GM23338 (cell line): Measurements from ENCODE around the gene MDH1. TPM values are rescaled to one million over a fixed set of nuclear protein-coding genes. Genes with fewer than 3 reads are reported as not detected.

Source experiments
- ATAC-seq: fragments of 200-7000 bp; cut with Tn5 transposase; 3 replicates; pipeline ENCODE4 v1.9.1; 2020
- DNase-seq: peaks from one replicate; pipeline ENCODE4 v3.0.0-alpha.2; 2015; ENCODE audit warnings: low spot score
- H2AFZ ChIP-seq: fragments of 200-600 bp; sonication (generic); 2 replicates; pipeline ENCODE4 v1.8.0; 2016; ENCODE audit warnings: antibody characterized with exemption, mild to moderate bottlenecking, moderate library complexity
- H3F3A ChIP-seq: fragments of 200-600 bp; sonication (generic); replicated peaks from 2 replicates; pipeline ENCODE4 v1.8.0; 2017; ENCODE audit warnings: antibody characterized with exemption, mixed run types, low read depth
- H3K27ac ChIP-seq: fragments of 200-600 bp; sonication (generic); 2 replicates; pipeline ENCODE4 v1.6.1; 2016; ENCODE audit warnings: low read depth
- H3K27me3 ChIP-seq: fragments of 200-600 bp; sonication (generic); 2 replicates; pipeline ENCODE4 v1.8.0; 2016; ENCODE audit warnings: mild to moderate bottlenecking, mixed run types, moderate library complexity; ENCODE audit not compliant: insufficient read depth
- H3K36me3 ChIP-seq: fragments of 200-600 bp; sonication (generic); 2 replicates; pipeline ENCODE4 v1.8.0; 2016; ENCODE audit warnings: mild to moderate bottlenecking; ENCODE audit not compliant: insufficient read depth
- H3K4me1 ChIP-seq: fragments of 200-600 bp; sonication (generic); 2 replicates; pipeline ENCODE4 v1.8.0; 2016; ENCODE audit warnings: mild to moderate bottlenecking, moderate library complexity; ENCODE audit not compliant: insufficient read depth
- H3K4me2 ChIP-seq: fragments of 200-600 bp; sonication (generic); 2 replicates; pipeline ENCODE4 v1.7.1; 2017; ENCODE audit warnings: mixed run types
- H3K4me3 ChIP-seq: fragments of 200-600 bp; sonication (generic); 2 replicates; pipeline ENCODE4 v1.6.1; 2016; ENCODE audit warnings: mixed run types
- H3K79me2 ChIP-seq: fragments of 200-600 bp; sonication (generic); replicated peaks from 2 replicates; pipeline ENCODE4 v1.8.0; 2017; ENCODE audit warnings: mild to moderate bottlenecking; ENCODE audit not compliant: insufficient read depth
- H3K9me2 ChIP-seq: fragments of 200-600 bp; sonication (generic); 2 replicates; pipeline ENCODE4 v1.8.0; 2017; ENCODE audit not compliant: insufficient read depth
- H4K20me1 ChIP-seq: fragments of 200-600 bp; sonication (generic); replicated peaks from 2 replicates; pipeline ENCODE4 v1.8.0; 2017; ENCODE audit warnings: mild to moderate bottlenecking; ENCODE audit not compliant: insufficient read depth
- H3K27ac Mint-ChIP-seq: 2 replicates; pipeline ENCODE4 v1.8.0; 2020; ENCODE audit warnings: inconsistent platforms, mild to moderate bottlenecking, moderate library complexity, mixed read lengths
- H3K27me3 Mint-ChIP-seq: 3 replicates; pipeline ENCODE4 v1.8.0; 2022; ENCODE audit warnings: low read depth, mild to moderate bottlenecking, moderate library complexity, mixed read lengths, inconsistent platforms; ENCODE audit not compliant: insufficient read depth, poor library complexity
- H3K36me3 Mint-ChIP-seq: 3 replicates; pipeline ENCODE4 v1.8.0; 2021; ENCODE audit warnings: low read depth, mild to moderate bottlenecking, inconsistent platforms, moderate library complexity, mixed read lengths
- H3K4me1 Mint-ChIP-seq: 3 replicates; pipeline ENCODE4 v1.8.0; 2020; ENCODE audit warnings: mild to moderate bottlenecking, inconsistent platforms, mixed read lengths
- H3K4me3 Mint-ChIP-seq: 3 replicates; pipeline ENCODE4 v1.8.0; 2021; ENCODE audit warnings: moderate library complexity, mild to moderate bottlenecking, inconsistent platforms, mixed read lengths
- H3K9me3 Mint-ChIP-seq: 3 replicates; pipeline ENCODE4 v1.8.0; 2020; ENCODE audit warnings: moderate library complexity, mild to moderate bottlenecking, inconsistent platforms, mixed read lengths
- EZH2 ChIP-seq: fragments of 200-600 bp; sonication (generic); IDR thresholded peaks from one replicate; pipeline ENCODE4 v1.8.0; 2017; ENCODE audit warnings: antibody characterized with exemption, mild to moderate bottlenecking, low read depth; ENCODE audit not compliant: unreplicated experiment
- EZH2phosphoT487 ChIP-seq: fragments of 200-600 bp; sonication (generic); IDR thresholded peaks from one replicate; pipeline ENCODE4 v1.8.1; 2018; ENCODE audit warnings: antibody characterized with exemption; ENCODE audit not compliant: unreplicated experiment
- JUNB ChIP-seq: IDR thresholded peaks from one replicate; pipeline ENCODE4 v1.6.1; 2016; ENCODE audit warnings: antibody characterized with exemption; ENCODE audit not compliant: unreplicated experiment
- NANOG ChIP-seq: IDR thresholded peaks from 2 replicates; pipeline ENCODE4 v1.6.1; 2016; ENCODE audit warnings: antibody characterized with exemption, borderline replicate concordance
- POLR2AphosphoS5 ChIP-seq: IDR thresholded peaks from 2 replicates; pipeline ENCODE4 v1.6.1; 2016; ENCODE audit warnings: antibody characterized with exemption, low read depth
- STAT1 ChIP-seq: IDR thresholded peaks from one replicate; pipeline ENCODE4 v1.6.1; 2016; ENCODE audit warnings: antibody characterized with exemption; ENCODE audit not compliant: unreplicated experiment
- ZNF114 ChIP-seq: fragments of 250-450 bp; sonication (Bioruptor Pico); IDR thresholded peaks from 2 replicates; pipeline ENCODE4 v1.5.0; 2020; ENCODE audit warnings: mild to moderate bottlenecking, moderate library complexity
- ZNF331 ChIP-seq: fragments of 250-450 bp; sonication (Bioruptor Pico); IDR thresholded peaks from 2 replicates; pipeline ENCODE4 v1.5.0; 2020; ENCODE audit warnings: low read depth, mild to moderate bottlenecking, moderate library complexity
- polyA plus RNA-seq: library from polyadenylated mRNA; unstranded; fragments of >200 nt; fragmentation: Nextera tagmentation; extraction: Ambion mirVana; gene quantifications from 2 replicates; pipeline ENCODE4 v1.2.1, GENCODE V29; 2016
- total RNA-seq: library from RNA; depleted of rRNA; stranded (reverse); fragments of >200 nt; shearing (Covaris generic); gene quantifications from 2 replicates; pipeline ENCODE4 v1.2.3, GENCODE V29; 2014
- TF ChIP-seq, protein P1 (sequence below): IDR thresholded peaks from one replicate; pipeline ENCODE4 v1.6.1; 2018; ENCODE audit warnings: antibody characterized with exemption; ENCODE audit not compliant: unreplicated experiment
- TF ChIP-seq, protein P2 (sequence below): fragments of 250-450 bp; sonication (Bioruptor Pico); IDR thresholded peaks from 2 replicates; pipeline ENCODE4 v1.5.0; 2020; ENCODE audit warnings: mild to moderate bottlenecking, moderate library complexity

MDH1 gene
- total and polyA plus RNA-seq, 2 experiments from 2014 or later = 275 to 503 TPM

DNA sequence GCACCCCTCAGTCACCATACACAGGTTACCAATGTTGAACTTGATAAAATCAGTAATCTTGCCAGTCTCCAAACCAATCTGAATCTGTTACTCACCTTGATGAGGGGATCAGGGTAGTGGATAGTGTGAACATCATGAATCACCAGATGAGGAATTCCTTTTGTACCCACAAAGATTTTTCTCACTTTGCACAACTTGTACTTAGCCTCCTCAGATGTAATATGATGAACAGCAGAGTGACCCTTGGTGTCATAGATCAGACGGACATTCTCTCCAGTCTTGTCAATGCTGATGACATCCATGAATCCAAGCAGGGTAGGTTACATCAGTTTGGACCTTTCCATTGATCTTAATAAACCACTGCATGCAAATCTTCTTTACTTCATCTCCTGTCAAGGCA, 54.7 kb downstream of the MDH1 start (continued):
- TF ChIP-seq, protein P1, sequence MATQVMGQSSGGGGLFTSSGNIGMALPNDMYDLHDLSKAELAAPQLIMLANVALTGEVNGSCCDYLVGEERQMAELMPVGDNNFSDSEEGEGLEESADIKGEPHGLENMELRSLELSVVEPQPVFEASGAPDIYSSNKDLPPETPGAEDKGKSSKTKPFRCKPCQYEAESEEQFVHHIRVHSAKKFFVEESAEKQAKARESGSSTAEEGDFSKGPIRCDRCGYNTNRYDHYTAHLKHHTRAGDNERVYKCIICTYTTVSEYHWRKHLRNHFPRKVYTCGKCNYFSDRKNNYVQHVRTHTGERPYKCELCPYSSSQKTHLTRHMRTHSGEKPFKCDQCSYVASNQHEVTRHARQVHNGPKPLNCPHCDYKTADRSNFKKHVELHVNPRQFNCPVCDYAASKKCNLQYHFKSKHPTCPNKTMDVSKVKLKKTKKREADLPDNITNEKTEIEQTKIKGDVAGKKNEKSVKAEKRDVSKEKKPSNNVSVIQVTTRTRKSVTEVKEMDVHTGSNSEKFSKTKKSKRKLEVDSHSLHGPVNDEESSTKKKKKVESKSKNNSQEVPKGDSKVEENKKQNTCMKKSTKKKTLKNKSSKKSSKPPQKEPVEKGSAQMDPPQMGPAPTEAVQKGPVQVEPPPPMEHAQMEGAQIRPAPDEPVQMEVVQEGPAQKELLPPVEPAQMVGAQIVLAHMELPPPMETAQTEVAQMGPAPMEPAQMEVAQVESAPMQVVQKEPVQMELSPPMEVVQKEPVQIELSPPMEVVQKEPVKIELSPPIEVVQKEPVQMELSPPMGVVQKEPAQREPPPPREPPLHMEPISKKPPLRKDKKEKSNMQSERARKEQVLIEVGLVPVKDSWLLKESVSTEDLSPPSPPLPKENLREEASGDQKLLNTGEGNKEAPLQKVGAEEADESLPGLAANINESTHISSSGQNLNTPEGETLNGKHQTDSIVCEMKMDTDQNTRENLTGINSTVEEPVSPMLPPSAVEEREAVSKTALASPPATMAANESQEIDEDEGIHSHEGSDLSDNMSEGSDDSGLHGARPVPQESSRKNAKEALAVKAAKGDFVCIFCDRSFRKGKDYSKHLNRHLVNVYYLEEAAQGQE = no peak

DNA sequence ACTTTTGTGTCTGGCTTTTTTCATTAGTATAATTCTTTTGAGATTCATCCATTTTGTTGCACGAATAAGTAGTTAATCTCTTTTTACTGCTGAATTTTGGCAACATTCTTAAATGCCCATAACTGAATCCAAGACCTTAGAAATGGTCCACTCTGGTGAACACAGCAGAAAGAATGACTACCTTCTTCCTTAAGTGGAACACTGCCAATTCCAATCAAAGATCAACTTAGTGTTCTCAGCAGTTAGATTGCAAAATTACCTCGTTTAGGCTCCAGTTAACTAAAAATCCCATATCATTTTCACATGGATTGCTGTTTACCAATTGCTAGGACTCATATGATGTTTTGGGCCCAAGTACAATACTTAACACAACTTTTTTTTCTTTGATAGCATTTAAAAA, 59.9 kb downstream of the MDH1 start:
- no peak overlapping the region for H2AFZ ChIP-seq
- no peak overlapping the region for H3K4me2 ChIP-seq
- no peaks in the 10 kb centered on the region for H3K79me2 ChIP-seq
- ATAC-seq = no peak
- no peaks in the 10 kb centered on the region for H3K27me3 Mint-ChIP-seq
- no peak overlapping the region for H3K27ac Mint-ChIP-seq
- H3K27ac ChIP-seq = no peak overlapping the region
- no peaks in the 10 kb centered on the region for H3K36me3 ChIP-seq
- no peaks in the 10 kb centered on the region for H4K20me1 ChIP-seq
- peaks cover 14% of the 10 kb centered on the region for H3K4me1 Mint-ChIP-seq
- H3K27me3 ChIP-seq = no peaks in the 10 kb centered on the region
- DNase-seq = no peak
- H3K36me3 Mint-ChIP-seq = no peaks in the 10 kb centered on the region
- no peaks in the 10 kb centered on the region; the same call in 2 of the 3 replicates for H3K9me3 Mint-ChIP-seq
- H3K4me3 Mint-ChIP-seq = no peak overlapping the region
- H3K9me2 ChIP-seq = peaks cover 14% of the 10 kb centered on the region; the same call in 1 of the 2 replicates
- H3K4me3 ChIP-seq = no peak overlapping the region
- H3F3A ChIP-seq = no peaks in the 10 kb centered on the region
- no peaks in the 10 kb centered on the region; the same call in 1 of the 2 replicates for H3K4me1 ChIP-seq
- no peak for TF ChIP-seq EZH2
- TF ChIP-seq ZNF331 (CRISPR knock-in tag) = no peak
- no peak for TF ChIP-seq POLR2AphosphoS5
- no peak for TF ChIP-seq EZH2phosphoT487
- no peak for TF ChIP-seq JUNB
- TF ChIP-seq, protein P1 = no peak
- no peak for TF ChIP-seq ZNF114 (CRISPR knock-in tag)
- TF ChIP-seq NANOG = no peak
- TF ChIP-seq, protein P2, sequence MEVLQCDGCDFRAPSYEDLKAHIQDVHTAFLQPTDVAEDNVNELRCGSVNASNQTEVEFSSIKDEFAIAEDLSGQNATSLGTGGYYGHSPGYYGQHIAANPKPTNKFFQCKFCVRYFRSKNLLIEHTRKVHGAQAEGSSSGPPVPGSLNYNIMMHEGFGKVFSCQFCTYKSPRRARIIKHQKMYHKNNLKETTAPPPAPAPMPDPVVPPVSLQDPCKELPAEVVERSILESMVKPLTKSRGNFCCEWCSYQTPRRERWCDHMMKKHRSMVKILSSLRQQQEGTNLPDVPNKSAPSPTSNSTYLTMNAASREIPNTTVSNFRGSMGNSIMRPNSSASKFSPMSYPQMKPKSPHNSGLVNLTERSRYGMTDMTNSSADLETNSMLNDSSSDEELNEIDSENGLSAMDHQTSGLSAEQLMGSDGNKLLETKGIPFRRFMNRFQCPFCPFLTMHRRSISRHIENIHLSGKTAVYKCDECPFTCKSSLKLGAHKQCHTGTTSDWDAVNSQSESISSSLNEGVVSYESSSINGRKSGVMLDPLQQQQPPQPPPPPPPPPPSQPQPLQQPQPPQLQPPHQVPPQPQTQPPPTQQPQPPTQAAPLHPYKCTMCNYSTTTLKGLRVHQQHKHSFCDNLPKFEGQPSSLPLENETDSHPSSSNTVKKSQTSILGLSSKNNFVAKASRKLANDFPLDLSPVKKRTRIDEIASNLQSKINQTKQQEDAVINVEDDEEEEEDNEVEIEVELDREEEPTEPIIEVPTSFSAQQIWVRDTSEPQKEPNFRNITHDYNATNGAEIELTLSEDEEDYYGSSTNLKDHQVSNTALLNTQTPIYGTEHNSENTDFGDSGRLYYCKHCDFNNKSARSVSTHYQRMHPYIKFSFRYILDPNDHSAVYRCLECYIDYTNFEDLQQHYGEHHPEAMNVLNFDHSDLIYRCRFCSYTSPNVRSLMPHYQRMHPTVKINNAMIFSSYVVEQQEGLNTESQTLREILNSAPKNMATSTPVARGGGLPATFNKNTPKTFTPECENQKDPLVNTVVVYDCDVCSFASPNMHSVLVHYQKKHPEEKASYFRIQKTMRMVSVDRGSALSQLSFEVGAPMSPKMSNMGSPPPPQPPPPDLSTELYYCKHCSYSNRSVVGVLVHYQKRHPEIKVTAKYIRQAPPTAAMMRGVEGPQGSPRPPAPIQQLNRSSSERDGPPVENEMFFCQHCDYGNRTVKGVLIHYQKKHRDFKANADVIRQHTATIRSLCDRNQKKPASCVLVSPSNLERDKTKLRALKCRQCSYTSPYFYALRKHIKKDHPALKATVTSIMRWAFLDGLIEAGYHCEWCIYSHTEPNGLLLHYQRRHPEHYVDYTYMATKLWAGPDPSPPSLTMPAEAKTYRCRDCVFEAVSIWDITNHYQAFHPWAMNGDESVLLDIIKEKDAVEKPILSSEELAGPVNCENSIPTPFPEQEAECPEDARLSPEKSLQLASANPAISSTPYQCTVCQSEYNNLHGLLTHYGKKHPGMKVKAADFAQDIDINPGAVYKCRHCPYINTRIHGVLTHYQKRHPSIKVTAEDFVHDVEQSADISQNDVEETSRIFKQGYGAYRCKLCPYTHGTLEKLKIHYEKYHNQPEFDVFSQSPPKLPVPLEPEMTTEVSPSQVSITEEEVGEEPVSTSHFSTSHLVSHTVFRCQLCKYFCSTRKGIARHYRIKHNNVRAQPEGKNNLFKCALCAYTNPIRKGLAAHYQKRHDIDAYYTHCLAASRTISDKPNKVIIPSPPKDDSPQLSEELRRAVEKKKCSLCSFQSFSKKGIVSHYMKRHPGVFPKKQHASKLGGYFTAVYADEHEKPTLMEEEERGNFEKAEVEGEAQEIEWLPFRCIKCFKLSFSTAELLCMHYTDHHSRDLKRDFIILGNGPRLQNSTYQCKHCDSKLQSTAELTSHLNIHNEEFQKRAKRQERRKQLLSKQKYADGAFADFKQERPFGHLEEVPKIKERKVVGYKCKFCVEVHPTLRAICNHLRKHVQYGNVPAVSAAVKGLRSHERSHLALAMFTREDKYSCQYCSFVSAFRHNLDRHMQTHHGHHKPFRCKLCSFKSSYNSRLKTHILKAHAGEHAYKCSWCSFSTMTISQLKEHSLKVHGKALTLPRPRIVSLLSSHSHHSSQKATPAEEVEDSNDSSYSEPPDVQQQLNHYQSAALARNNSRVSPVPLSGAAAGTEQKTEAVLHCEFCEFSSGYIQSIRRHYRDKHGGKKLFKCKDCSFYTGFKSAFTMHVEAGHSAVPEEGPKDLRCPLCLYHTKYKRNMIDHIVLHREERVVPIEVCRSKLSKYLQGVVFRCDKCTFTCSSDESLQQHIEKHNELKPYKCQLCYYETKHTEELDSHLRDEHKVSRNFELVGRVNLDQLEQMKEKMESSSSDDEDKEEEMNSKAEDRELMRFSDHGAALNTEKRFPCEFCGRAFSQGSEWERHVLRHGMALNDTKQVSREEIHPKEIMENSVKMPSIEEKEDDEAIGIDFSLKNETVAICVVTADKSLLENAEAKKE = no peak
- TF ChIP-seq STAT1 = no peak
